Heart left ventricle (tissue), 13 donors: ENCODE data around the gene MYLK3.

ENCODE experiments used
- CTCF ChIP-seq, 12 donors: fragments of 200-600 bp; sonication (generic) in 4 of 12; IDR thresholded peaks; one replicate each; pipeline versions ENCODE4 v1.5.0 to v1.8.0; 2018 to 2022; ENCODE audit warnings: antibody characterized with exemption in 12 of 12, mild to moderate bottlenecking in 5 of 12
- POLR2A ChIP-seq, 2 donors: fragments of 450-650 bp; IDR thresholded peaks; one replicate each; pipeline ENCODE4 v1.6.1; 2017; ENCODE audit warnings: antibody characterized with exemption in 2 of 2, mild to moderate bottlenecking in 2 of 2, moderate library complexity in 2 of 2
- donor health status: ischemic (EF 13 %, LVEDD 7.1; RV severe dilation, severe dysfunction).
- donor health status: DM: no; HTN: yes; CAD: no.
- donor health status: DM: no; HTN: no; CAD: no.
- donor health status: ischemic (EF 25% LVEDD 6.9; RV normal size, moderate dysfunction).
- donor health status: ischemic (EF 25% LVEDD 5.7; RV mildly dilated, moderate dysfunction).
- donor health status: ischemic (EF 35%, LVEDD 5.7; RV mildly dilated, moderate dysfunction).
- donor health status: nonischemic (EF 11% LVEDD 7.7; RV severe dilation, severe dysfunction).
- donor health status: DM: yes; HTN: yes; CAD: no.
- donor health status: PGD.
- donor health status: ischemic (EF 29% LVEDD 5.4; RV normal size, mild dysfunction).
- donor health status: nonischemic (EF 23%, LVEDD 6.1; RV moderate dilation, normal function).

- no peak for TF ChIP-seq CTCF (IDR thresholded peaks at IDR 0.05)
- TF ChIP-seq POLR2A (IDR thresholded peaks at IDR 0.05) = no peak
These were observed 60.7 kb downstream of the MYLK3 start for GRCh38 chr16:46687486-46687885.
